ENCODE measurements around the gene TAF1A. TPM values are rescaled to one million over a fixed set of nuclear protein-coding genes. Genes with fewer than 3 reads are reported as not detected.

The TAF1A gene
- total RNA-seq, 1 donor from 2014 or later: 8.8 TPM

DNA sequence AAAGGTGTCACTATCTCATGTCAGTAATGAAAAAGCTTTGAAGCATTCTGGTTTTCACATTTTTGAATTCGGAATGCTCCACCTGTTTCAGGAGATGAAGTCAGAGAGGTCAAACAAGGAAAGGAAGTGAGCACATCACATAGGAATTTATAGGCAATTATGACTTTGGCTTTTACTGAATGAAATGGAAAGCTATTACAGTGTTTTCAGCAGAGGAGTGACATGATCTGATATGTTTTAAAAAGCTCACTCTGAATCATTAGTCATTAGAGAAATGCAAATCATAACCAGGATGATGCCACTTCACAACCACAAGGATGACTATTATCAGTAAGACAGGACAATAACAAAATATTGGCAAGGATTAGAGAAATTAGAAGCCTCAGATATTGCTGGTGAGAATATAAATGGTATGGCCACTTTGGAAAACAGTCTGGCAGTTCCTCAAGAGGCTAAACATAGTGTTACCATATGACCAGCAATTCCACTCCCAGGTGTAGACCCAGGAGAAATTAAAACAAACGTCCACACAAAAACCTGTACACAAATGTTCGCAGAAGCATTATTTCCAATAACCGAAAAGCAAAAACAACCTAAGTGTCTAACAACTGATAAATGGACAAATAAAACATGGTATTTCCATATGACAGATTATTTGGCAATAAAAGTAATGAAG is 7.5 kb downstream of the TAF1A start:
- intact Hi-C loops (cut with DNase I): no loop called here
- Histone ChIP-seq H3K9me3 (no peaks in the 10 kb centered on the region), H3K4me1 (peaks cover 0 to 7% of the 10 kb centered on the region in 2 donors), H3K4me3 (no peak overlapping the region), H3K27me3 (no peaks in the 10 kb centered on the region), H3K36me3 (peaks cover 0 to 32% of the 10 kb centered on the region in 2 donors), H3K27ac (no peak overlapping the region)
- TF ChIP-seq CTCF (IDR thresholded peaks at IDR 0.05): no peak
- no peak for DNase-seq (ENCODE audit: low spot score in 2 of 2)

GRCh38 chr1:222579316-222579715 is 10.4 kb downstream of the TAF1A start:
- peaks cover 0 to 7% of the 10 kb centered on the region in 2 donors for H3K4me1 ChIP-seq
- H3K27me3 ChIP-seq: no peaks in the 10 kb centered on the region
- TF ChIP-seq CTCF (IDR thresholded peaks at IDR 0.05): no peak
- no peak overlapping the region for H3K4me3 ChIP-seq
- peaks cover 8 to 35% of the 10 kb centered on the region in 2 donors for H3K36me3 ChIP-seq
- no peak overlapping the region for H3K27ac ChIP-seq
- DNase-seq (ENCODE audit: low spot score in 2 of 2): no peak
- H3K9me3 ChIP-seq: no peaks in the 10 kb centered on the region
- intact Hi-C loops (cut with DNase I): no loop called here

DNA sequence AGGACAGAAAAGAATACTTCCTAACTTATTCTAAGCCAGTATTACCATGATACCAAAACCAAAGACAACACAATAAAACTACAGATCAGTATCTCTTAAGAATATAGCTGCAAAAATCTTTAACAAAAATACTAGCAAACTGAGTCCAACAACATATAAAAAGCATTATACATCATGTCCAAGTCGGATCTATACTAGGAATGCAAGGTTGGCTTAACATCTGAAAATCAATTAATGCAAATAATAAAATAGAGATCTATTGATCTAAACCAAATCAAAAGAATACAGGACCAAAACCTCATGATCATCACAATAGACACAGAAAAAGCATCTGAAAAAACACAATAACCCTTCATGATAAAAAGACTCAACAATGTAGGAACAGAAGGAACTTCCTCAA is 18.9 kb downstream of the TAF1A start:
- intact Hi-C loops (cut with DNase I): no loop called here
- no peak overlapping the region for H3K4me3 ChIP-seq
- H3K4me1 ChIP-seq: no peaks in the 10 kb centered on the region
- H3K27ac ChIP-seq: no peak overlapping the region
- TF ChIP-seq CTCF (IDR thresholded peaks at IDR 0.05): no peak
- H3K9me3 ChIP-seq: no peaks in the 10 kb centered on the region
- no peak for DNase-seq (ENCODE audit: low spot score in 2 of 2)
- peaks cover 9 to 38% of the 10 kb centered on the region in 2 donors for H3K36me3 ChIP-seq
- no peaks in the 10 kb centered on the region for H3K27me3 ChIP-seq

GRCh38 chr1:222561656-222562055 is 28.1 kb downstream of the TAF1A start:
- H3K9me3 ChIP-seq: no peaks in the 10 kb centered on the region
- H3K27ac ChIP-seq: no peak overlapping the region
- no peaks in the 10 kb centered on the region for H3K4me1 ChIP-seq
- H3K36me3 ChIP-seq: peaks cover 19 to 36% of the 10 kb centered on the region in 2 donors
- no peak overlapping the region for H3K4me3 ChIP-seq
- H3K27me3 ChIP-seq: no peaks in the 10 kb centered on the region
- TF ChIP-seq CTCF (IDR thresholded peaks at IDR 0.05): no peak
- DNase-seq (ENCODE audit: low spot score in 2 of 2): no peak
- intact Hi-C loops (cut with DNase I): no loop called here

DNA sequence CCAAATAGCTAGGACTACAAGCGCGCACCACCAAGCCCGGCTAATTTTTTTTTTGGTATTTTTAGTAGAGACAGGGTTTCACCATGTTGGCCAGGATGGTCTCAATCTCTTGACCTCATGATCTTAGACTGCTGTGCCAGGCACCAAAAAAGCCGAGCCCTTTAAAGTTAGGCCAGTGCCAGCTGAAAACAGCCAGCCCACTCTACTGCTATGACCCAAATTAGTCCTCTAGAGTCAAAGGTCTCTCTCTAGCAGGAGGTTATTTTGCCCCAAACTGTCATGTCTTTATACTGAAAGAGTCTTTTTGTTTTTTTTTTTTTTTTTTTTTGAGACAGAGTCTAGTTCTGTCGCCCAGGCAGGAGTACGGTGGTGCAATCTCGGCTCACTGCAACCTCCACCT is 32.2 kb downstream of the TAF1A start:
- intact Hi-C loops (cut with DNase I): no loop called here
- peaks cover 0 to 1% of the 10 kb centered on the region in 2 donors for H3K4me1 ChIP-seq
- H3K4me3 ChIP-seq: no peak overlapping the region
- H3K9me3 ChIP-seq: no peaks in the 10 kb centered on the region
- peaks cover 16 to 36% of the 10 kb centered on the region in 2 donors for H3K36me3 ChIP-seq
- H3K27ac ChIP-seq: no peak overlapping the region
- H3K27me3 ChIP-seq: no peaks in the 10 kb centered on the region
- no peak for DNase-seq (ENCODE audit: low spot score in 2 of 2)
- TF ChIP-seq CTCF (IDR thresholded peaks at IDR 0.05): no peak

All from ascending aorta (tissue), 2 donors.